Anterior cingulate cortex (tissue), 58 donors: ENCODE measurements around the gene TTC28.
"Not testable (repeated sequence)": the region's sequence is repeated elsewhere in the genome, so short reads cannot be mapped to it uniquely, and the experiment has no call there.

Experiments used
- DNase-seq, 58 donors: peaks; one replicate each; lab custom pipeline; 2025; lab: John Stamatoyannopoulos, UW

Gene TTC28

GRCh38 chr22:28172892-28173670 lies 506.6 kb downstream of the TTC28 start:
- DNase-seq = no peak

GRCh38 chr22:28171712-28172111 lies 507.9 kb downstream of the TTC28 start:
- DNase-seq = no peak

GRCh38 chr22:28171115-28171514 lies 508.5 kb downstream of the TTC28 start:
- DNase-seq = peak in 5 of 58 donors; percentile 1 to 24 (median 5)

- DNase-seq = not testable (repeated sequence)
Observed at GRCh38 chr22:28169314-28169713, 510.3 kb downstream of the TTC28 start.

- DNase-seq = no peak
Observed at GRCh38 chr22:28155808-28156207, 523.8 kb downstream of the TTC28 start.

- DNase-seq = no peak
Observed at GRCh38 chr22:28154861-28155260, 524.8 kb downstream of the TTC28 start.

GRCh38 chr22:28151151-28151816 lies 528.4 kb downstream of the TTC28 start:
- DNase-seq = peak in 2 of 58 donors; percentile 2 to 3

GRCh38 chr22:28148816-28149465 lies 530.7 kb downstream of the TTC28 start:
- no peak for DNase-seq

GRCh38 chr22:28147401-28147800 lies 532.2 kb downstream of the TTC28 start:
- DNase-seq = no peak

GRCh38 chr22:28146401-28147314 lies 533.0 kb downstream of the TTC28 start:
- peak in 11 of 58 donors; percentile 0 to 46 (median 8) for DNase-seq

- DNase-seq = no peak
Observed at GRCh38 chr22:28143961-28144745, 535.5 kb downstream of the TTC28 start.

- DNase-seq = no peak
Observed at GRCh38 chr22:28143241-28143865, 536.3 kb downstream of the TTC28 start.

- no peak for DNase-seq
Observed at GRCh38 chr22:28142361-28142961, 537.2 kb downstream of the TTC28 start.

- DNase-seq = no peak
Observed at GRCh38 chr22:28141614-28142013, 538.0 kb downstream of the TTC28 start.

GRCh38 chr22:28139961-28140360 lies 539.7 kb downstream of the TTC28 start:
- DNase-seq = no peak

- DNase-seq = no peak
Observed at GRCh38 chr22:28139516-28139915, 540.1 kb downstream of the TTC28 start.

GRCh38 chr22:28137036-28137435 lies 542.6 kb downstream of the TTC28 start:
- no peak for DNase-seq

GRCh38 chr22:28132466-28132865 lies 547.2 kb downstream of the TTC28 start:
- no peak for DNase-seq
